ENCODE results near the gene SYCP2.

The SYCP2 gene

DNA sequence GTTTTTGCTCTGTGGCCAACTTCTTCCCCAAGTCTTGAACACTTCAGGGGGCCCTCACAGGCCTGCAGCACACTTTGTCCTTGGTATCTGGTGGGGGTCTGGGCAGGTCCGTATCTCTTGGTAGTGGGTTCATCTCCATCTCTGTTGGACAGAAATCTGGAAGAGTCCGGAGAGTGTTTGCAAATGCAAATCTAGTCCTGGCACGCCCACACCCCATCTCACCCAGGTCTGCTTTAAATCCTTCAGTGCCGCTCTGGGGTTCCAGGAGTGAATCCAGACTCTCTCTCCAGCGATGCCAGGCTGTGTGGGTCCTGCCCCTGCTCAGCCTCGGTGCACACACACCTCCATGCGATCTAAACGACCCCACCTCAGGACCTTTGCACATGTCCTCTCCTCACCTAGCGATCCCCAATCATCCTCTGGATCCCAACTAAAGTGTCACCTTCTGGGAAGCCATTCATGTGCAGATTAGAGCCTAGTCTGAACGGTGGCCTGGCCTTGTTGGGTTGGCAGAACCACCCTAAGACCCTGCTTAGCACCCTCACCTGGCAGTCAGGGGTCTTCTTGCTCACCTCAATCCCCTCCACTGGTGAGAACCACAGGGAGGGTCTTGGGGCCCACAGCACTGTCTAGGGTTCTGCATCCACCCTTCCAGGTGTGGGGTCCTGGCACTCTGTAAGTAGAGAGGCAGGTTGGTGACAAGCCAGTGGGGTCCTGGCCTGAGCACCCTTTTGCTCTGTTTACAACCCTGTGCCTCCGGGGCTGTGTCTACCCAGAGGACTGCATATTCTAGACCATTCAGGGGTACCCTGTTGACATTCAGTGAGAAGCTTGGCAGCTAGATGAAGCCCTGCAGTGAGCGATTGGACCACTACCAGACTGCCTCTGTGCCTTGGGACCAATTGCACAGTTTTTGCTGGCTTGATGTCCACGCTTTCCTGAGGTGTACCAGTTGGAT, 100.8 kb downstream of the SYCP2 start:
- DNase-seq = no peak

DNA sequence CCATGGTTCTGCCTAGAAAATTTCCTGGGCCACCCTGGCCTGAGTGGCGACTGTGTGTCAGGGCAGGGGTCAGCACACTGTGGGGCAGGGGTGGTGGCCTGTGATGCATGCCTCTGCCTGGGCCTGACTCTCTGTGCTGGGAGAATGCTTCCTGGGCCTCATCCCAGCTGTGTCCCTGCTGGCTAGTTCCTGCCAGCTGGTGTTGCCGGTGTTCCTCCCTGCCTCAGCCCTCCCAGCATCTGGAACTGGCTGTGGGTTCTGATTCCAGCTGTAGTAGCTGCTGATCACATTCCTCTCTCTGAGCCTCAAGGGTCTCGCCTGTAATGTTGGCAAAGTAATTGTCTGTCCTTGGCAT, 101.5 kb downstream of the SYCP2 start:
- no peak for DNase-seq

DNA sequence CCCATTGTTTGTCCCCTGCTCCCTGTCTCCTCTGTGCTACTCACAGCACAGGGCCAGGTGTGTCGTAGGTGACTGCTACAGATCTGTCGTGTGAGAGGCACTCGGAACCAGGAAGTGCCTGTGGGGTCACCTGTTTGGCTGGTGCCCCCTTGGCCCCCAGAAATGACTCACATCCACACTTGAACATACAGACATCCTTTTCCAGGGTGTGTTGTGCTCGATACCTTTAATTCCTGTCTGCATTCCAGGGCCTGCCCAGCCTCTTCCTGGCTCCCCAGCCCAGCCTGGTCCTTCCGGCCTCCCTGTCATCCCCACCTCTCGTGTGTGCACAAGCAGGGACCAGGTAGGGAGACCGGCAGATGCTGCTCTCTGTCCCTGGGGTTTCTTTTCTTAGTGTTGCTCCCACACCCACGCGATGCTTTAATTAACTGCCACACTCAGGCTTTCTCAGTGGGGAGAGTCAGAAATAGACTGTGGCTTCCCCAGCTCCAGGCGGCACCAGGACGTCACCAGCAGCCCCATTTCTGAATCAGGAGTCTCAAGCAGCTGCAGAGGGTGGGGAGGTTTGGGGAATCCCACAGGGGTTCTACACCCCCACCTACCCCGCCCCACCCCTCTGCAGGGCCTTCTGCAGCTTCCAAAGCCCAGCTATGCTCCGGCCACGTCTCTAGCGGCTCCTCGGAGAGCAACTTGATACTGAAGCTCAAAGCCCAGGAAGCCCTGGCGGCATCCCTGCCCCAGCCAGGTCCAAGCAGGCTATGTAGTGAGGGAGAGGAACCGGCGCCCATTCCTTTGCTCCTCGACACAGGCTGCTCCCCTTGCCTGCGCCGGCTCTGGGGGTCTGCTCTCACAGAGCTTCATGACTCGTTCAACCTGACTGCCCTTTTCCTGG, 102.2 kb downstream of the SYCP2 start:
- no peak for DNase-seq

DNA sequence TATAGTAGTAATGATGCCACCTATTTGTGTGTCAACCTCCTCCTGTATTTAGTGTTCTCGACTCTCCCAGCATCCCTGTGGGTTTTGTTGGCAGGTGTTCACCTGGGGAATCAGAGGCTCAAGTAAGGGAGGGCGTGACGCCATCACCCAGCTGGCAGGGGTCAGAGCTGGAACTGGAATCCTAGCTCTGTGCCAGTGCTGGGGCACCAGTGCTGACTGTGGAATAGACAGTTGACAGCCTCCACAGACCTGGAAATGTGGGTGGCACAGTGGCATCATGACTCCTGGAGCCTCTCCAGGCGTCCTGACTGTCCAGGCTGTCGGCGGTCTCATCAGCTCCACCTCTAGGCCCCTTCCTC, 102.8 kb downstream of the SYCP2 start:
- DNase-seq = peak; percentile 66

DNA sequence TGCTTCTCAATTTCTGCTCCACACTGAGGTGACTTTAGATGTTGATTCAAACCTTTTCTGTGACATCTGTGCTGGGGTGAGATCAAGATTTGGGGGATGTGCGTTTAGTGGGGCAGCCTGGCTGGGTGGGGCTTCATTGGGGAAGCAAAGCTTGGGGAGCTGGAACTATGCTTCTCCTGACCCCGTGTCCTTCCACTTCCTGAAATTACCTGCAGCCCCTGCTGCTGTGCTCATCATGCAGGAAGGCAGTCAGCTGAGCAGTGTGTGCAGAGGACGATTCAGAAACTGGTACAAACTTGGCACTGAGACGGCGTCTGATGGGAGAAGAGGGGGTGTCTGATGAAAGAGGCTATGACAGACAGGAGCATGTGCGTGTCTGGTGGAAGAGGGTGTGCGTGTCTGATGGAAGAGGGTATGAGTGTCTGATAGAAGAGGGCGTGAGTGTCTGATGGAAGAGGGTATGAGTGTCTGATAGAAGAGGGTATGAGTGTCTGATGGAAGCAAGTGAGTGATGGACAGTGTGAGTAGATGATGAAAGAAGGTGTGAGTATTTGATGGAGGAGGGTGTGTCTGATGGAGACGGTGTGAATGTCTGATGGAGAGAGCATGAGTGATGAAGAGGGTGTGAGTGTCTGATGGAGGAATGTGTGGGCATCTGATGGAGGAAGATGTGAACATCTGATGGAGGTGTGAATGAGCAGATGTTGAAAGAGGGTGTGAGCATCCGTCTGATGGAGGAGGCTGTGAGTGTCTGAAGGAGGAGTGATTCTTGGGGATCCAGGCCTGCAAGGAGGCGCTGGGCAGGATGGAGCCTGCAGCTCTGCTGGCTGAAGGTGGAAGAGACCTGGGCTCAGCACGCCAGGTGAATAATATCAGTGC, 103.4 kb downstream of the SYCP2 start:
- DNase-seq = no peak

DNA sequence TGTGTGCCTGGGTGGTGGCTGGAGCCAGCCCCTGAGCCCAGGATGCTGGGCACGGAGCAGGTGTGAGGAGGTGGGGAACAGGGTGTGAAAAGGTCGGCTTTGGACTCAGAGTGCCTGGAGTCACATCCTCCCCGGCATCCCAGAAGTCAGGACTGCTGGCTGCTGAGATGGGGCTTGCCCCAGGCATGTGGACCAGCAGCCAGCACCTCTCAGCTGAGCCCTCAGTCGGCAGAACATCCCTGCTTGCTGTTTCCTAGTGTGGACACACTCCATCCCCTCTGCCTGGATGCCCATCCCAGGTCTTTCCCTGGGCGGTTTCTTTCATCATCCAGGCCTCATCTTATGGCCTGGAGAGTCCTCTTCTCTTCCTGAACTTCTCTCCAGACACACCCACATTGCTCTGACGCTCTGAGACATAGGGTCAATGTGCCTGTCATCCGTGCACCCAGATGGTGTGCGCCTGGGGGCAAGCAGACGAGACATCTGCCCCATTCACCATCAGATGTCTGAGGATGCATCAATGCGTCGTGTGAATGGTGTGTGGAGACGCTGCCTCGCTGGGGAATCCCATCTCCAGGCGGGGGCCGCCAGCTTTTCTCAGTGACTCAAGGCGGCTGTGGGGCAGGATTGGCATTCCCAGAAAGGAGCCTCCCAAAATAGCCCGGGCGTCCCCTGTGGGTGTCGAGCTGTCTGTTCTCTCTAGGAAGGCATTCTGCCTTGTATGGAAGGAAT, 104.2 kb downstream of the SYCP2 start:
- no peak for DNase-seq

DNA sequence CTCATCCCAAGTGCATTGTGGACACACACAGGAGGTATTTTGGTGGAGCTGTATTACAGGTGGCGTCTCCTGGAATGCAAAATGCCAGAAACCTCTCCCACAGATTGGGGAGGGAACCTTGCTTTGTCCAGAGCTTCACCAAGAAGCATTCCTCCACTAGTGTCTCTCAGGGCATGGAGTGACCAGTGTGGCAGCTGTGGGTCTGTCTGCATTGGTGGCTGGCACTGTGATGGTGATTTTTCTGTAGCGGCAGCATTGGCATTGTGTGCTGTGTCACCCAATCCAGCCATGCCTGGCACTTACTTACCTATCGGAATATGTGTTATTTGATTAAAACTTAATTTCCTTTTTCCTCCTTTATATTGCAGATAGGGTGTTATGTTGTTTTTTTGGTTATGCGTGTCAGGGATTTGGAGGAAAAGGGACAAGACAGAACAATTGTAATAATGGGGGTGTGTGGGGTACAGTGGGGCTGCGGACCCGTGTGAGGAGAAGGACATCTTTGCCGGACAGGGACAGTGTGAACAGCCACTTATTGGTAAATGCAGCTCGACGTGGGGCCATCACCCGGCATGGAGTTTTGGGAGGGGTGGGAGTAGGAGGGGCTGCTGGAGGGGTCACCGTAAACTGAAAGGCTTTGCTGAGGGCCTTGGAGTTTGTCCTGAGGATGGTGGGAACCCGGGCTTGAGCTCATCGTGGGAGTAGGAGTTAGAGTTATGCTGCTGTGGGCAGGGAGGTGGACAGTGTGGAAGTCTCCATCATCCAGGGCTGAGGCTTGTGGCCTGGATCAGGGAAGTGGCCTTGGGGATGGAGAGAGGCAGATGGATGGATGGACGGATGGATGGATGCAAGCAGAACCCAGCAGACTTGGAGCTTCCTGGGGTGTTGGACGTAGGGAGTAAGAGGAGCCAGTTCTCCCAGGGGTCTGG, 105.0 kb downstream of the SYCP2 start:
- DNase-seq = no peak

DNA sequence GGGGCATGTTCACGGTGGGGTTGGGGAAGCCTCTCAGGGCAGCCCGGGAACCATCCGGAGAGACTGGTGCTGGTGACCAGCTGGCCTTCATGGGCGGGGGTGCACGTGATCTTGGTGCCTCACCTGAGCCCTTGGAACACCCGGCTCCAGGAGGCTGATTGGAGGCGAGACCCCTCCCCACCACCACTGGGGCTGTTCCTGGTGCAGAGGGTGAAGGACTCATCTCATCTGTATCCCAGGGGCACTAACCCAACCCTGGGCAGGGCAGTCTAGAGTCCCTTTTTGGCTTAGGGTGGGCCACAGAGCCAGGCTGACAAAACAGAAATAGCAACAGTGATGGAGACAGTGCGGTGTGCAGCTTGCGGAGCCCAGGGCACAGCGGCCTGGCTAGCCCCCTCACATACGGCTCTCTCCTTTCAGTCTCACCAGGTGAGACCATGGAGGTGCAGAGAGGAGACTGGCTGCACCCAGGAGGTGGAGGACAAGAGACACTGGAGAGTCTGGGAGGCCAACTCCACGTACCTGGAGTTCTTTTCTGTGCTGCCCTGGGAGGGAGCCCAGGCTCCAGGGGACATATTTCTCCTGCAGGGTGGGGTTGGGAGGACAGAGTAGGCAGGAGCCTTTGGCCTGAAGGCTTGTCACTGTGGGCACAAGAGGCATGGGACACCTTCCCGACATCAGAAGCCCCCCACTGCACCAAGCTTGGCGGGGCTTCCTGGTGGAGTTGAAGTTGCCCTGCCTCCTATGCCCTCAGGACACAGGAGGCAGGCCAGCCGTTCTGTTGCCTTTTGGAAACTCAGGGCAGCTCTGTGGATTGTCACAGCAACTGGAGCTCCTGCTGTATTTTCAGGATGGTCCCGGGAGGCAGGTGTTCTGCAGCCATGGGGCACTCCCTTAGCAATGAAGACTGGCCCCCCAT, 106.0 kb downstream of the SYCP2 start:
- no peak for DNase-seq

DNA sequence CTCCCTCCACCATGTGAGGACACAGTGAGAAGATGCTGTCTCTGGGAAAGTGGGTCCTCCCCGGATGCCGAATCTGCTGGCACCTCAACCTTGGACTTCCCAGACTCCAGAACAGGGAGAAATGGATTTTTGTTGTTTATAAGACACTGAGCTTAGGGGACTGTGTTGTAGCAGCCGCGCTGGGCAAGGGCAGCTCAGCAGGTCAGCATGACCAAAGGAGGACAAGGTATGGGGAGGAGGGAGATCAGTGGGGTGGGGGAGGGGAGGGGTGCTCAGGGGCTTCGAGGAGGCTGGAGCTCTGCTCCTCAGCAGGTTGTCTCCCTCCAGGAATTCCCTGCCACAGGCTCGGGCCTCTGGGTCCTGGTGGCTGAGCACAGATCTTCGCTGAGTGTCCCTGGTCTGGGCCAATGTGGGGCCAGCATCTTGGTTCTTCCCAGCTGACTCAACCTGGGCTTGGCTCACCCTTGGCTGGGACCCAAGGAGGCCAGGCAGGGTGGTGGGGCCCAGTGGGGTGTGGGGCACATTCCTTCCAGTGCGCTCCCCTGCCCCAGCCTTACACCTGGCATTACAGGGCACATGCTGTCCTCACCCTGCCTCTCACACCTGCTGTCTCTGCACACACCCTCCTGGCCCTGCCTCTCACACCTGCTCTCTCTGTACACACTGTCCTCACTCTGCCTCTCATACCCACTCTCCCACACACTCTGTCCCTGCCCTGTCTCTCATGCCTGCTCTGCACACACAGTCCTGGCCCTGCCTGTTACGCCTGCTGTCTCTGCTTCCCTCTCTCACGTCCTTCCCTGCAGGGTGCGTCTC, 107.3 kb downstream of the SYCP2 start:
- DNase-seq = peak; percentile 96

DNA sequence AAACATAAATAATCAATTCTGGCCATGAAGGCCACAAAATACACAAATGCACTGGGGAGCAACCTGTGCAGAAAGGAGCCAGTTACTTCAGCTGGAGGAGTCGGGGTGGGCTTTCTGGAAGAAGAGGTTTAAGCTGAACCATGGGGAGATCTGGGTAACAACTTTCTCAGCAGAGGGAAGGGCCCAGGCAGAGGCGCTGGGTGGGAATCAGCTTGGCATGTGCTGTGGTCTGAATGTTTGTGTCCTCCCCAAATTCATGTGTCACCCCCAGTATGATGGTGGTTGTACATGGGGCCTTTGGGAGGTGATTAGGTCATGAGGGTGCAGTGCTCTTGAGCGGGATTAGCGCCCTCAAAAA, 107.9 kb downstream of the SYCP2 start:
- DNase-seq = no peak

DNA sequence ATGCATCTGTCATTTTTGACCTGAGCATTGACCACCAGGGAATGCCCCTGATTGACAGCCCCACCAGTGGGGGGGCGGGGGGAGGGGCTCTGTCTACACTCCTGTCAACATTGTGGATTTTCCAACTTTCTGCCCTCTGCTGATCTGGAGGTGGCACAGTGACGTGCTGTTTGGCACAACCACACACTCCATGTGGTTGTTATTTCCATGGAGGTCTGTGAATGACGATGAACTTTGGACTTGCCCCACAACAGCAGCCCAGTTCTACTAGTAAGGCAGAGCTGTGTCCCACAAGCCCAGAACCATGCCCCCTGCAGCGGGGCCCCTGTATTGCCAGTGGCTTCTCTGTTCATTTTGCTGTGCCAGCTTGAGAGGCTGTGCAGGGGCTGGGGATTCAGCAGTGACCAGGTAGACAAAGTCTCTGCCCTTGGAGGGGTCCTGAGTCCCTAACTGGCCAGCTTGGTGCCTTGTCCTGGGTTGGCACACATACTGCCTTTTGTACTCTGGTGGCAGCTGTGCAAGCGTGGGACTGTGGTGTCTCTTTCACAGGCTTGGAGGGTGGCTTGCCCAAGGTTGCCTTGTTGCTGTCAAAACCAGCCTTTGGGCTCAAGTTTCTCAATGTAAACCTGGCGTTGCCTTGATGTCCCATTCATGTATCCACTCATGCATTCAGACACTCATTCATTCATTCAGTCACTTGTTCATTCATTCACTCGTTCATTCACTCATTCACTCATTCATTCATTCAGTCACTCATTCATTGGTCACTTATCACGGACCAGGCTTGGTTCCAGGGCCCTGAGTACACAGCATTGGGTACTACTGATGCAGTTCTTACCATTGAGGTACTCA, 108.5 kb downstream of the SYCP2 start:
- DNase-seq = no peak

DNA sequence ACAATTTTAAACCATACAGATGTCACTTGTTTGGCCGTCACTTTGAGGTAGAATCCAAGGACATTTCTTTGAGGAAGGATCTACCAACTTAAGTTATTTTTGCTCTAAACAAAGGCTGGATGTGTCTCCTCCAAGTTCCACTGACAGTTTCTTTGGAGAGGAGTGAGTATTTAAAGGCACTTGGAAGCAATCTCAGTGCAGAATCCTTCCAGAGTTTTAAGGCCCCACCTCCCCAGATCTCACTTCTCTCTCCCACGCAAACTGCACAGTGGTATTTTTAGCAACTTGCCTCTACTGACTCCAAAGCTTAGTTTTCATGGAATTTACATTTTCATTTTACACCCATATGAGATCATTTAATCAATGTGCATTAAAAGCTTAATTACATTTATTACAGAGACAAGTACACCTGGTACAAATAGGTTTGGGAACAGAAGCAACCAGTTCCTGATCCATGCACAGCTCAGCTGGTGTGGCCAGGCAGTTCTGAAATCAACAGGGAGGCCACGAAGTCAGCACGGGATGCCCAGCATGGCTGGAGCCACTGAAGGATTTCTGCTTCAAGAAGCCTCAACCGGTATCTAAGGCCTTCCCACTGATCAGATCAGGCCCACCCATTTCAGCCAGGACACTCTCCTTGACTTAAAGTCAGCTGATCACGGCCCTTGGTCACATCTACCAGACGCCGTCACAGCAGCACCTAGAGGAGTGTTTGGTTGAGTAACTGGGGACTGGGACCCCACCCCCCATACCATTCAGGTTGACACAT, 109.8 kb downstream of the SYCP2 start:
- DNase-seq = no peak

DNA sequence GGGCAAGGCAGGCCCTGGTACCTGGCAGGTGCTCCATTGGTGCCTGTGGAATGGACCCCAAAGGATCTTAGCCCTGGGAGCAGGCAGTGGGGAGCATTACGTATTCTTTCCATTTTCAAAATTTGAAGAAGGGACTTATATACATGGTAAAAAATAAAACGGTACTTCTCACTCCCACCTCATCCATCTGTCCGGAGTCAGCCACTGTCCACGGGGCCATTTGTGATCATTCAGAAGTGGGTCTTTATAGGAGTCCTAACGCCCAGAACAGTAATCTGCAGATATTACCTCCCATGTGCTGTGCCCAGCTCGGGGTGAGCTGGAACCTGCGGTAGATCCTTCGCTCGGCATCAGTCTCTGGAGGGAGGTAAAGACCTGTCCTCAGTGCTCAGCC, 110.4 kb downstream of the SYCP2 start:
- DNase-seq = no peak

DNA sequence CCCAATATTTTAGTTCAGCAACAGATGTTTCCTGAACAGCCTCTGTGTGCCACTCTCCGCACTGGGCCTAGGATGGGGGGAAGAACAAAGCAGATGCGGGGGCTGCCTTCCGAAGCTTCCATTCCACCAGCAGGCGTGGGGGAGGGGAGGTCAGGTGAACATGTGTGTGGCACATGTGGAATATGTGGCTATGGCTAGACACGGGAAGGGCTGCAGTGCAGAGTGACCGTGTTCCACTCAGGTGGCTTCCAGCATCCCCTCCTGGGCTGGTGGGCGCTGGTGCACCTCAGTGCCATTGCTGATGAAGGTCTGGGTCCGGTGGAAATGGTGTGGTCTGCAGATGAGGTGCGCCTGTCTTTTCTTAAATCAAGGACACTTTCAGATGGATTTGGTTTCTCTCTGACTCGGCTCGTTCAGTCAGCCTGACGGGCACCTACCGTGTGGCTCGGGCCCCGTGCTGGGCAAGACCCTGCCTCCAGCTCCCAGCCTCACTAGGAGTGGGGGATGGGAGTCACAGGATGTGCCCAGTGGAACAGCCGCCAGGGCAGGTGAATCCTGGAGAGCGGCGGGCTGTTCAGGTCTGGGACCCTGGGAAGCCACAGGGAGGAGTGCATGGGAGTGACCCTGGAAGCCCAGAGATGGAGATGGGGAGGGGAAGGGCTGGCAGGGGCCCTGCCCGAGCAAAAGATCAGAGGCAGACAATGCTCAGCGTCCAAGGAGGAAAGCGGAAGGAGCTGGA, 111.0 kb downstream of the SYCP2 start:
- DNase-seq = no peak

DNA sequence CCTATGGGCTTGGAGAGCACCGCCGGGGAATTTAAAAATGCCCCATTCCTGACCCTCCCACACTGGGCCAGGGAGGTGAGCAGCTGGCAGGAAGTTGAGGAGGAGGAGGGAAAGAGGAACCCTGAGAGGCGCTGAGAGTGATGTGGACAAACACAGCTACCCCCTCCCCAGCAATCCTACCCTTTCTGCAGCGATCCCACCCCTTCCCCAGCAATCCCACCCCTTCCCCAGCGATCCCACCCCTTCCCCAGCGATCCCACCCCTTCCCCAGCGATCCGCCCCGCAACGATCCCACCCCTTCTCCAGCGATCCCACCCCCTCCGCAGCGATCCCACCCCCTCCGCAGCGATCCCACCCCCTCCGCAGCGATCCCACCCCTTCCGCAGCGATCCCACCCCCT, 111.6 kb downstream of the SYCP2 start:
- no peak for DNase-seq

DNA sequence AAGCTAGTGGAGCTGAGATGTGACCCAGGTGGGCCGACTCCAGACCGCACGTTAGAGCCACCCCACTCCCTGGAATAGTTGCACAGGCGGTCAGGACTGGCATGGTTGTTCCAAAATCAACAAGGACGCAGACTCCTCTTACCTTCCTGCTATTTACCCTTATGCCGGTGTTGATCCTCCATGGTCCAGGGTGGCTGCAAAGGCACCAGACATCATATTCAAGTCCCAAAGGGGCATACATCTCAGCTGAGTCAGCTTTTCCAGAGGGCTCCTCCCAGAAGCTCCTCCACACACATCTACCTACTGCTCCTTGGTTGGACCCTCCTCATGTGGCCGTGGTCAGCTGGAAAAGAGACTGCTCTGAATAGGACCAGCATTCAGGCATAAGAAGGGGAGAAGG, 112.2 kb downstream of the SYCP2 start:
- DNase-seq = no peak

Measured in NCI-H2029 treated with DMSO at 0.1 percent for 48 hours (cell line).